GM12878 (cell line): Measurements from ENCODE around the gene OSBPL3. TPM values are rescaled to one million over a fixed set of nuclear protein-coding genes. Genes with fewer than 3 reads are reported as not detected.

Source experiments
- ATAC-seq: fragments of 200-7000 bp; cut with Tn5 transposase; 3 replicates; pipeline ENCODE4 v1.9.1; 2020; ENCODE audit warnings: mild to moderate bottlenecking, moderate library complexity
- BruUV-seq: library from RNA; stranded (reverse); fragments of 400-500 nt; replicated peaks from 2 replicates; lab custom pipeline; 2021; lab: Mats Ljungman, UMichigan
- CTCF ChIA-PET: fragments of 300-600 bp; sonication (Branson Sonifier 250); formaldehyde crosslinking; extraction: SDS; loops from one replicate; lab custom pipeline; 2021; ENCODE audit warnings: inconsistent platforms; lab: Yijun Ruan, JAX
- POLR2A ChIA-PET: fragments of 350-600 bp; formaldehyde crosslinking; extraction: SDS; loops from one replicate; lab custom pipeline; 2021; ENCODE audit warnings: inconsistent platforms; lab: Charles Lee
- RAD21 ChIA-PET: fragments of 300-600 bp; sonication (Branson Sonifier 250); formaldehyde crosslinking; loops from one replicate; lab custom pipeline; 2023; ENCODE audit warnings: antibody characterized with exemption; ENCODE audit not compliant: unreplicated experiment; lab: Charles Lee
- SMC1A ChIA-PET: fragments of 300-600 bp; sonication (Branson Sonifier 250); formaldehyde crosslinking; loops from one replicate; lab custom pipeline; 2023; ENCODE audit not compliant: unreplicated experiment, uncharacterized antibody; lab: Charles Lee
- DNase-seq: peaks from one replicate; pipeline ENCODE4 v3.0.0-alpha.2; 2011; ENCODE audit warnings: low read depth, low spot score
- FAIRE-seq: peaks from 3 replicates; lab custom pipeline; 2011; peaks lifted over from hg19 to GRCh38; lab: Jason Lieb, UNC
- H2AFZ ChIP-seq: 2 replicates; pipeline ENCODE4 v1.6.0; 2011; ENCODE audit warnings: low read depth, low read length, control low read depth; ENCODE audit not compliant: control insufficient read depth
- H3K27ac ChIP-seq: 2 replicates; pipeline ENCODE4 v1.5.1; 2011; ENCODE audit warnings: control low read depth; ENCODE audit not compliant: control insufficient read depth, insufficient read depth
- H3K27me3 ChIP-seq, 2 experiments: replicated peaks in 1 of 2; 2 replicates each; pipeline versions ENCODE4 v1.6.0 to v1.6.1; 2011; ENCODE audit warnings: low read length in 1 of 2; ENCODE audit not compliant: control insufficient read depth in 2 of 2, insufficient read depth in 2 of 2
- H3K36me3 ChIP-seq, 2 experiments: 2 replicates each; pipeline ENCODE4 v1.5.1; 2011; ENCODE audit warnings: low read length in 1 of 2; ENCODE audit not compliant: control insufficient read depth in 2 of 2, insufficient read depth in 2 of 2
- H3K4me1 ChIP-seq: 2 replicates; pipeline ENCODE4 v1.6.1; 2011; ENCODE audit warnings: mild to moderate bottlenecking, low read length, moderate library complexity, mixed read lengths; ENCODE audit not compliant: control insufficient read depth, insufficient read depth
- H3K4me2 ChIP-seq: 2 replicates; pipeline ENCODE4 v1.6.0; 2011; ENCODE audit warnings: control low read depth; ENCODE audit not compliant: control insufficient read depth, insufficient read depth
- H3K4me3 ChIP-seq: fragments of 200-600 bp; sonication (generic); 2 replicates; pipeline ENCODE4 v1.5.1; 2016
- H3K79me2 ChIP-seq: 2 replicates; pipeline ENCODE4 v1.6.0; 2011; ENCODE audit warnings: low read length; ENCODE audit not compliant: control insufficient read depth, insufficient read depth
- H3K9ac ChIP-seq: 2 replicates; pipeline ENCODE4 v1.8.0; 2011; ENCODE audit warnings: low read length, control low read depth, mixed read lengths; ENCODE audit not compliant: control insufficient read depth, insufficient read depth
- H3K9me3 ChIP-seq: replicated peaks from 3 replicates; pipeline ENCODE4 v1.5.1; 2011; ENCODE audit warnings: mild to moderate bottlenecking, low read length; ENCODE audit not compliant: control insufficient read depth, insufficient read depth
- H4K20me1 ChIP-seq: 2 replicates; pipeline ENCODE4 v1.6.0; 2011; ENCODE audit not compliant: control insufficient read depth, insufficient read depth
- BMI1 ChIP-seq: fragments of 450-650 bp; IDR thresholded peaks from 2 replicates; pipeline ENCODE4 v1.6.1; 2016; ENCODE audit warnings: mild to moderate bottlenecking, moderate library complexity, borderline replicate concordance
- BRCA1 ChIP-seq: IDR thresholded peaks from 2 replicates; pipeline ENCODE4 v1.6.1; 2011; ENCODE audit warnings: low read depth, low read length, improper control_type of control experiment
- CBFB ChIP-seq: IDR thresholded peaks from 2 replicates; pipeline ENCODE4 v1.6.1; 2016; ENCODE audit warnings: antibody characterized with exemption, low read depth
- EP300 ChIP-seq, 2 experiments: fragments of 150-350 bp in 1 of 2; IDR thresholded peaks; 2 replicates each; pipeline ENCODE4 v1.6.1; 2011 to 2012; ENCODE audit warnings: low read depth in 2 of 2, low read length in 2 of 2, borderline replicate concordance in 1 of 2, improper control_type of control experiment in 1 of 2, inconsistent platforms in 1 of 2; ENCODE audit not compliant: control insufficient read depth in 1 of 2
- MEF2A ChIP-seq: IDR thresholded peaks from 2 replicates; pipeline ENCODE4 v1.6.1; 2011; ENCODE audit warnings: low read depth, mild to moderate bottlenecking, low read length, moderate library complexity; ENCODE audit not compliant: insufficient read depth
- MXI1 ChIP-seq: fragments of 150-350 bp; IDR thresholded peaks from 2 replicates; pipeline ENCODE4 v1.6.1; 2011; ENCODE audit warnings: low read depth, mild to moderate bottlenecking, inconsistent platforms, low read length, improper control_type of control experiment
- MYB ChIP-seq: fragments of 150-350 bp; IDR thresholded peaks from 2 replicates; pipeline ENCODE4 v1.6.1; 2014; ENCODE audit warnings: mild to moderate bottlenecking, low read depth, low read length, borderline replicate concordance
- NBN ChIP-seq: fragments of 450-650 bp; IDR thresholded peaks from 2 replicates; pipeline ENCODE4 v1.6.1; 2016
- NFXL1 ChIP-seq: fragments of 450-650 bp; IDR thresholded peaks from 2 replicates; pipeline ENCODE4 v1.6.1; 2017; ENCODE audit warnings: antibody characterized with exemption, mild to moderate bottlenecking, borderline replicate concordance
- NFYB ChIP-seq: IDR thresholded peaks from 2 replicates; pipeline ENCODE4 v1.6.1; 2011; ENCODE audit warnings: low read depth, mild to moderate bottlenecking, low read length, improper control_type of control experiment, moderate library complexity; ENCODE audit not compliant: insufficient read depth
- PAX8 ChIP-seq: fragments of 450-650 bp; IDR thresholded peaks from 2 replicates; pipeline ENCODE4 v1.6.1; 2017; ENCODE audit warnings: mild to moderate bottlenecking, moderate library complexity
- POLR2AphosphoS2 ChIP-seq: IDR thresholded peaks from 2 replicates; pipeline ENCODE4 v1.6.1; 2011; ENCODE audit warnings: low read depth, mild to moderate bottlenecking, low read length, improper control_type of control experiment, moderate library complexity
- RAD51 ChIP-seq: fragments of 450-650 bp; IDR thresholded peaks from 2 replicates; pipeline ENCODE4 v1.6.1; 2016; ENCODE audit warnings: moderate library complexity, mild to moderate bottlenecking, inconsistent platforms
- SMAD5 ChIP-seq: IDR thresholded peaks from 2 replicates; pipeline ENCODE4 v1.6.1; 2016; ENCODE audit warnings: antibody characterized with exemption, low read depth
- SREBF2 ChIP-seq: IDR thresholded peaks from 2 replicates; pipeline ENCODE4 v1.6.1; 2012; ENCODE audit warnings: mild to moderate bottlenecking, low read length
- STAT3 ChIP-seq: IDR thresholded peaks from 2 replicates; pipeline ENCODE4 v1.6.1; 2011; ENCODE audit warnings: low read depth, low read length, improper control_type of control experiment
- TBL1XR1 ChIP-seq: IDR thresholded peaks from 2 replicates; pipeline ENCODE4 v1.6.1; 2012; ENCODE audit warnings: low read depth, low read length, improper control_type of control experiment
- YBX1 ChIP-seq: fragments of 450-650 bp; IDR thresholded peaks from 2 replicates; pipeline ENCODE4 v1.6.1; 2016; ENCODE audit warnings: antibody characterized with exemption
- in situ Hi-C: fragments of 300-500 bp; cut with MboI; formaldehyde crosslinking; loops from 9 replicates; pipeline ENCODE4 v1.14.3; 2018; ENCODE audit warnings: mixed read lengths
- intact Hi-C: fragments of 100-400 bp; cut with micrococcal nuclease; formaldehyde crosslinking; loops from one replicate; pipeline ENCODE4 v1.14.2; 2022; ENCODE audit not compliant: unreplicated experiment
- polyA plus RNA-seq, 11 experiments: library from polyadenylated mRNA; depleted of rRNA in 4 of 11; unstranded in 6 of 11; stranded (reverse) in 5 of 11; fragments of >200 nt; fragmentation: Nextera tagmentation in 4 of 11; fragmentation: Illumina TruSeq in 1 of 11; extraction: Ambion mirVana in 4 of 11; extraction: Trizol in 1 of 11; gene quantifications; 1 replicate in 1 of 11; 2 replicates in 10 of 11; pipeline versions ENCODE4 v1.2.1 to v1.2.3, GENCODE V29; 2011 to 2016; ENCODE audit warnings: inconsistent platforms in 2 of 11, missing spikeins in 2 of 11, low read depth in 1 of 11
- total RNA-seq, 4 experiments: library from RNA; depleted of rRNA in 3 of 4; stranded (reverse); fragments of >200 nt in 3 of 4; fragmentation: Illumina TruSeq in 1 of 4; extraction: Trizol in 1 of 4; gene quantifications; 2 replicates each; pipeline versions ENCODE4 v1.2.1 to v1.2.3, GENCODE V29; 2013 to 2021
- TF ChIP-seq, protein P1 (sequence below): IDR thresholded peaks from 2 replicates; pipeline ENCODE4 v1.6.1; 2012; ENCODE audit warnings: improper control_type of control experiment, low read depth, low read length; ENCODE audit not compliant: insufficient replicate concordance

The OSBPL3 gene
- total and polyA plus RNA-seq, 10 of the 15 experiments (the other 5 are each of a cell fraction or from before 2014, with no cell fraction given): 6.1 to 46.6 (median 27.0) TPM

- intact Hi-C loops: no loop called here
- ChIA-PET POLR2A (interaction anchor here (1.0 kb wide), 1 partner anchor 152 kb away, joined by 3 read pairs; the partner anchor contains the start of gene CYCS), SMC1A (interaction anchor here (1.0 to 16.1 kb wide), 11 partner anchors 8 to 152 kb away, joined by 3 to 189 read pairs (median 4); no protein-coding TSS in a partner anchor), RAD21 (interaction anchor here (1.0 to 11.1 kb wide), 6 partner anchors 7 to 160 kb away, joined by 3 to 106 read pairs (median 6); no protein-coding TSS in a partner anchor), CTCF (interaction anchor here (0.9 to 3.2 kb wide), 8 partner anchors 10 to 161 kb away, joined by 3 to 11 read pairs (median 4); no protein-coding TSS in a partner anchor)
- 0 out of 2 replicates have a peak overlapping the region, but pooled peaks have one; percentile 34 for H3K27ac ChIP-seq
- H3K4me2 ChIP-seq: no peak overlapping the region; the same call in 1 of the 2 replicates
- no peaks in the 10 kb centered on the region for H3K27me3 ChIP-seq
- in situ Hi-C loops: no loop called here
- TF ChIP-seq SREBF2 (no peak), NFYB (no peak), YBX1 (no peak), SMAD5 (no peak), BMI1 (no peak), MXI1 (no peak), STAT3 (no peak), BRCA1 (no peak), EP300 (IDR thresholded peaks at IDR 0.05; ENCODE audit: borderline replicate concordance in 1 of 2, control insufficient read depth in 1 of 2, low read depth in 2 of 2, low read length in 2 of 2) (no peak), TBL1XR1 (no peak), MEF2A (no peak), MYB (no peak), CBFB (no peak), POLR2AphosphoS2 (no peak), NBN (no peak), NFXL1 (no peak), RAD51 (no peak), PAX8 (no peak)
- TF ChIP-seq, protein P1, sequence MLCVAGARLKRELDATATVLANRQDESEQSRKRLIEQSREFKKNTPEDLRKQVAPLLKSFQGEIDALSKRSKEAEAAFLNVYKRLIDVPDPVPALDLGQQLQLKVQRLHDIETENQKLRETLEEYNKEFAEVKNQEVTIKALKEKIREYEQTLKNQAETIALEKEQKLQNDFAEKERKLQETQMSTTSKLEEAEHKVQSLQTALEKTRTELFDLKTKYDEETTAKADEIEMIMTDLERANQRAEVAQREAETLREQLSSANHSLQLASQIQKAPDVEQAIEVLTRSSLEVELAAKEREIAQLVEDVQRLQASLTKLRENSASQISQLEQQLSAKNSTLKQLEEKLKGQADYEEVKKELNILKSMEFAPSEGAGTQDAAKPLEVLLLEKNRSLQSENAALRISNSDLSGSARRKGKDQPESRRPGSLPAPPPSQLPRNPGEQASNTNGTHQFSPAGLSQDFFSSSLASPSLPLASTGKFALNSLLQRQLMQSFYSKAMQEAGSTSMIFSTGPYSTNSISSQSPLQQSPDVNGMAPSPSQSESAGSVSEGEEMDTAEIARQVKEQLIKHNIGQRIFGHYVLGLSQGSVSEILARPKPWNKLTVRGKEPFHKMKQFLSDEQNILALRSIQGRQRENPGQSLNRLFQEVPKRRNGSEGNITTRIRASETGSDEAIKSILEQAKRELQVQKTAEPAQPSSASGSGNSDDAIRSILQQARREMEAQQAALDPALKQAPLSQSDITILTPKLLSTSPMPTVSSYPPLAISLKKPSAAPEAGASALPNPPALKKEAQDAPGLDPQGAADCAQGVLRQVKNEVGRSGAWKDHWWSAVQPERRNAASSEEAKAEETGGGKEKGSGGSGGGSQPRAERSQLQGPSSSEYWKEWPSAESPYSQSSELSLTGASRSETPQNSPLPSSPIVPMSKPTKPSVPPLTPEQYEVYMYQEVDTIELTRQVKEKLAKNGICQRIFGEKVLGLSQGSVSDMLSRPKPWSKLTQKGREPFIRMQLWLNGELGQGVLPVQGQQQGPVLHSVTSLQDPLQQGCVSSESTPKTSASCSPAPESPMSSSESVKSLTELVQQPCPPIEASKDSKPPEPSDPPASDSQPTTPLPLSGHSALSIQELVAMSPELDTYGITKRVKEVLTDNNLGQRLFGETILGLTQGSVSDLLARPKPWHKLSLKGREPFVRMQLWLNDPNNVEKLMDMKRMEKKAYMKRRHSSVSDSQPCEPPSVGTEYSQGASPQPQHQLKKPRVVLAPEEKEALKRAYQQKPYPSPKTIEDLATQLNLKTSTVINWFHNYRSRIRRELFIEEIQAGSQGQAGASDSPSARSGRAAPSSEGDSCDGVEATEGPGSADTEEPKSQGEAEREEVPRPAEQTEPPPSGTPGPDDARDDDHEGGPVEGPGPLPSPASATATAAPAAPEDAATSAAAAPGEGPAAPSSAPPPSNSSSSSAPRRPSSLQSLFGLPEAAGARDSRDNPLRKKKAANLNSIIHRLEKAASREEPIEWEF: no peak
- H2AFZ ChIP-seq: no peak overlapping the region
- DNase-seq (no peak), ATAC-seq (no peak), FAIRE-seq (no peak)
- H3K4me1 ChIP-seq: peaks cover 23% of the 10 kb centered on the region
- no peaks in the 10 kb centered on the region for H3K9me3 ChIP-seq
- H3K4me3 ChIP-seq: no peak overlapping the region
- H4K20me1 ChIP-seq: no peaks in the 10 kb centered on the region
- peaks cover 96% of the 10 kb centered on the region for H3K79me2 ChIP-seq
- H3K9ac ChIP-seq: no peak overlapping the region
- no peaks in the 10 kb centered on the region for H3K36me3 ChIP-seq
- no TSS peak for BruUV-seq
Observed at GRCh38 chr7:24972991-24973390, 7.0 kb downstream of the OSBPL3 start.
